Muscle of arm (tissue), 12 donors: ENCODE results near the gene HSPB7. TPM values are rescaled to one million over a fixed set of nuclear protein-coding genes. Genes with fewer than 3 reads are reported as not detected.
"Not testable (repeated sequence)": the region's sequence is repeated elsewhere in the genome, so short reads cannot be mapped to it uniquely, and the experiment has no call there.

Experiments
- DNase-seq: peaks from one replicate; pipeline ENCODE4 v3.0.0-alpha.2; 2013
- polyA plus RNA-seq, 12 donors: library from polyadenylated mRNA; unstranded; fragments of 120-200 nt; gene quantifications; one replicate each; pipeline ENCODE4 v1.2.1, GENCODE V29; 2013; ENCODE audit not compliant: insufficient read length in 12 of 12

Gene HSPB7
- polyA plus RNA-seq, 12 donors, result 57.9 to 237 (median 114) TPM; not detected in 1

- DNase-seq, result no peak
These were observed 28.7 kb downstream of the HSPB7 start for GRCh38 chr1:15988856-15989736.

GRCh38 chr1:15985611-15986297 is 32.1 kb downstream of the HSPB7 start:
- DNase-seq, result no peak

- DNase-seq, result no peak
These were observed 34.6 kb downstream of the HSPB7 start for GRCh38 chr1:15983275-15983674.

GRCh38 chr1:15981679-15982078 is 36.2 kb downstream of the HSPB7 start:
- no peak for DNase-seq

- not testable (repeated sequence) for DNase-seq
These were observed 39.9 kb downstream of the HSPB7 start for GRCh38 chr1:15977947-15978346.

- peak; percentile 95 for DNase-seq
These were observed 41.8 kb downstream of the HSPB7 start, which contains the start of gene ZBTB17 for GRCh38 chr1:15975805-15976680. Gene ZBTB17 (minus strand): TSS chr1:15976101. CDS start chr1:15948495, 27,606 bp downstream.

GRCh38 chr1:15975358-15975804 is 42.5 kb downstream of the HSPB7 start:
- DNase-seq, result no peak

- no peak for DNase-seq
These were observed 43.0 kb downstream of the HSPB7 start for GRCh38 chr1:15974855-15975254.

- DNase-seq, result no peak
These were observed 44.1 kb downstream of the HSPB7 start for GRCh38 chr1:15973772-15974171.

- no peak for DNase-seq
These were observed 45.4 kb downstream of the HSPB7 start for GRCh38 chr1:15972409-15972808.

GRCh38 chr1:15970911-15971310 is 46.9 kb downstream of the HSPB7 start:
- DNase-seq, result no peak

GRCh38 chr1:15969321-15969880 is 48.4 kb downstream of the HSPB7 start:
- no peak for DNase-seq

GRCh38 chr1:15968172-15968571 is 49.7 kb downstream of the HSPB7 start:
- no peak for DNase-seq

GRCh38 chr1:15966956-15967344 is 50.9 kb downstream of the HSPB7 start:
- no peak for DNase-seq

GRCh38 chr1:15966081-15966955 is 51.5 kb downstream of the HSPB7 start:
- no peak for DNase-seq

- DNase-seq, result no peak
These were observed 52.5 kb downstream of the HSPB7 start for GRCh38 chr1:15965228-15965767.
